GM23338 (cell line): ENCODE data around the gene THRB.

Experiments used
- EZH2 ChIP-seq: fragments of 200-600 bp; sonication (generic); IDR thresholded peaks from one replicate; pipeline ENCODE4 v1.8.0; 2017; ENCODE audit warnings: antibody characterized with exemption, mild to moderate bottlenecking, low read depth; ENCODE audit not compliant: unreplicated experiment
- TF ChIP-seq, protein P1 (sequence below), 2 experiments: fragments of 200-600 bp in 1 of 2; sonication (generic) in 1 of 2; conservative IDR thresholded peaks; 2 replicates each; pipeline versions ENCODE4 v1.5.1 to v1.6.1; 2016 to 2017; ENCODE audit warnings: antibody characterized with exemption in 2 of 2, low read depth in 2 of 2, mild to moderate bottlenecking in 2 of 2, moderate library complexity in 1 of 2

DNA sequence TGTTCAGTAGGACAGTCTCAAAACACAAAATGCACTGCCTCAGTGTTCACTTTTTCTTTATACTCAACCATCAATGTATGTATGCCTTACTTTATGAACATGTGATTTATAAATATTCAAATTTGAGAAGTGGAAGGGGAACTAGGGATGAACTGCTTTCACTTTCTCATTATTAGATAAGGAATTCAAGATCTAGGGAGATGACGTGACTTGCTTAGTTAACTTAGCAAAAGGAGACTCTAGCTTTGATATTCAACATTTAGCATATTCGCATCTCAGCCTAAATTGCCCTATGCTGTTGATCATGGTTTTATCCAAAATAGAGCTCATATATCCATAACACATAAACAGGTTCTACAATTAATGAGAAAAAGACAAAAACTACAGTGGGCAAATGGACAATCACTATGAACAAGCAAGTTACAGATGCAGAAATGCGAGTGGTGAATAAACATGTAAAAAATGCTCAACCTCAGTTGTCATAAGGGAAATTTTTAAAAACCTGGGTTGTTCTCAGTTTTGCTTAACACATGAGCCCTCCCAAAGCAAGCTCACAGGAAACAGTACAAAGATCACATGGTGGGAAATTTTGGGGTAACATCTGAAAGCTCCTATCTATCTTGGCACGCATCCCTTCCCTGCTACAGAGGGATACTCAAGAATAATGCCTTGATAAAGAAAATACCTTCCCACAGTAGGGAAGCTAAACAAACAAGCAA, 269.8 kb downstream of the THRB start:
- TF ChIP-seq, protein P1, sequence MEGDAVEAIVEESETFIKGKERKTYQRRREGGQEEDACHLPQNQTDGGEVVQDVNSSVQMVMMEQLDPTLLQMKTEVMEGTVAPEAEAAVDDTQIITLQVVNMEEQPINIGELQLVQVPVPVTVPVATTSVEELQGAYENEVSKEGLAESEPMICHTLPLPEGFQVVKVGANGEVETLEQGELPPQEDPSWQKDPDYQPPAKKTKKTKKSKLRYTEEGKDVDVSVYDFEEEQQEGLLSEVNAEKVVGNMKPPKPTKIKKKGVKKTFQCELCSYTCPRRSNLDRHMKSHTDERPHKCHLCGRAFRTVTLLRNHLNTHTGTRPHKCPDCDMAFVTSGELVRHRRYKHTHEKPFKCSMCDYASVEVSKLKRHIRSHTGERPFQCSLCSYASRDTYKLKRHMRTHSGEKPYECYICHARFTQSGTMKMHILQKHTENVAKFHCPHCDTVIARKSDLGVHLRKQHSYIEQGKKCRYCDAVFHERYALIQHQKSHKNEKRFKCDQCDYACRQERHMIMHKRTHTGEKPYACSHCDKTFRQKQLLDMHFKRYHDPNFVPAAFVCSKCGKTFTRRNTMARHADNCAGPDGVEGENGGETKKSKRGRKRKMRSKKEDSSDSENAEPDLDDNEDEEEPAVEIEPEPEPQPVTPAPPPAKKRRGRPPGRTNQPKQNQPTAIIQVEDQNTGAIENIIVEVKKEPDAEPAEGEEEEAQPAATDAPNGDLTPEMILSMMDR (conservative IDR thresholded peaks at IDR 0.05; ENCODE audit: low read depth in 2 of 2), result no peak
- TF ChIP-seq EZH2, result no peak
